Tibial nerve (tissue), 3 donors: ENCODE data around the gene USP36.

Experiments used
- POLR2A ChIP-seq, 2 donors: fragments of 450-650 bp; IDR thresholded peaks; one replicate each; pipeline ENCODE4 v1.6.1; 2017; ENCODE audit warnings: antibody characterized with exemption in 2 of 2, mild to moderate bottlenecking in 2 of 2, moderate library complexity in 2 of 2
- TF ChIP-seq, protein P1 (sequence below), 5 experiments: fragments of 200-600 bp in 3 of 5; fragments of 450-650 bp in 2 of 5; sonication (generic) in 3 of 5; IDR thresholded peaks; one replicate each; pipeline ENCODE4 v1.5.1; 2016 to 2019; ENCODE audit warnings: antibody characterized with exemption in 5 of 5, mild to moderate bottlenecking in 3 of 5, moderate library complexity in 2 of 5

DNA sequence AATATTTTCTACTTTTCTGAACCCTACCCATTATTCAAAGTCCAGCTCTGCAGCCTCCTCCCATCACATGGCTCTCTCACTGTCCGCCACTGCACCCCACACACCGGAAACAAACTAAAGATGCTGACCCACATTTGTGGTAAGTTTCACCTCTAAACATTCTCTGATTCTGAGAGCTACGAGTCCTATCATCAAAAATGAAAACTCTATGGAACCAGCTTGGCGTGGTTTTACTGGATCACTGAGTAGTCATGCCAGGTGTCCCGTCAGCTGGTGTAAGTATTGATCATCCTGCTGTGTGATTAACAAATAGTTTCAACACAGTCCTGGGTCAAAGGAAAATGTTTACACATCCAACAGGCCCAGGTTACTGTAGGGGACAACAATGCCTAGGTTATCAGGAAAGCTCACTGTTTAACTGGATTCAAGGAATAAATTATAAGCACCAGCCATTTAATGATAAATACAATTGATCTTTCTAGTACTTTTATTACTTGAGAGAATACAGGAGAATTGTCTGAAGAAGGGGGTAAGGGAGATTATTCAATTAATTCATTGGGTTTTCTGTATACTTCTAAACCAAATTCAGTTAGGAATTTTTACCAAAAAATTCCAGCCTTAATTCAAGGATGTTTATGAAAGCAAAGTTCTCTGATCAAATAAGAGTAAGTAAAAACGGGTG, 92.4 kb downstream of the USP36 start:
- TF ChIP-seq, protein P1, sequence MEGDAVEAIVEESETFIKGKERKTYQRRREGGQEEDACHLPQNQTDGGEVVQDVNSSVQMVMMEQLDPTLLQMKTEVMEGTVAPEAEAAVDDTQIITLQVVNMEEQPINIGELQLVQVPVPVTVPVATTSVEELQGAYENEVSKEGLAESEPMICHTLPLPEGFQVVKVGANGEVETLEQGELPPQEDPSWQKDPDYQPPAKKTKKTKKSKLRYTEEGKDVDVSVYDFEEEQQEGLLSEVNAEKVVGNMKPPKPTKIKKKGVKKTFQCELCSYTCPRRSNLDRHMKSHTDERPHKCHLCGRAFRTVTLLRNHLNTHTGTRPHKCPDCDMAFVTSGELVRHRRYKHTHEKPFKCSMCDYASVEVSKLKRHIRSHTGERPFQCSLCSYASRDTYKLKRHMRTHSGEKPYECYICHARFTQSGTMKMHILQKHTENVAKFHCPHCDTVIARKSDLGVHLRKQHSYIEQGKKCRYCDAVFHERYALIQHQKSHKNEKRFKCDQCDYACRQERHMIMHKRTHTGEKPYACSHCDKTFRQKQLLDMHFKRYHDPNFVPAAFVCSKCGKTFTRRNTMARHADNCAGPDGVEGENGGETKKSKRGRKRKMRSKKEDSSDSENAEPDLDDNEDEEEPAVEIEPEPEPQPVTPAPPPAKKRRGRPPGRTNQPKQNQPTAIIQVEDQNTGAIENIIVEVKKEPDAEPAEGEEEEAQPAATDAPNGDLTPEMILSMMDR (IDR thresholded peaks at IDR 0.05), result no peak
- TF ChIP-seq POLR2A (IDR thresholded peaks at IDR 0.05), result no peak
